Stomach smooth muscle (tissue), 2 donors: ENCODE data around the gene AKT1S1.

ENCODE experiments used
- H3K27ac ChIP-seq: one replicate; pipeline ENCODE4 v1.7.0; 2013; ENCODE audit warnings: mild to moderate bottlenecking, low read length, inconsistent platforms
- H3K27me3 ChIP-seq, 2 donors: one replicate each; pipeline ENCODE4 v1.7.0; 2013; ENCODE audit warnings: low read length in 2 of 2; ENCODE audit not compliant: insufficient read depth in 2 of 2, control insufficient read depth in 1 of 2
- H3K36me3 ChIP-seq, 2 donors: one replicate each; pipeline ENCODE4 v1.7.0; 2013; ENCODE audit warnings: low read length in 2 of 2; ENCODE audit not compliant: control insufficient read depth in 2 of 2, insufficient read depth in 2 of 2
- H3K4me1 ChIP-seq: one replicate; pipeline ENCODE4 v1.7.0; 2013; ENCODE audit warnings: low read length; ENCODE audit not compliant: control insufficient read depth, insufficient read depth
- H3K4me3 ChIP-seq, 2 donors: one replicate each; pipeline ENCODE4 v1.7.0; 2013; ENCODE audit warnings: low read length in 2 of 2
- H3K9ac ChIP-seq, 2 donors: one replicate each; pipeline ENCODE4 v1.7.0; 2013; ENCODE audit warnings: low read length in 2 of 2, mild to moderate bottlenecking in 1 of 2
- H3K9me3 ChIP-seq, 2 donors: one replicate each; pipeline ENCODE4 v1.7.0; 2013; ENCODE audit warnings: low read length in 2 of 2; ENCODE audit not compliant: control insufficient read depth in 2 of 2
- donor health status: healthy.
- donor health status: Pancreatic carcinoma.

AKT1S1 gene

GRCh38 chr19:49863254-49863934, 13.8 kb downstream of the AKT1S1 start:
- Histone ChIP-seq H3K4me1 (peaks cover 29% of the 10 kb centered on the region), H3K4me3 (no peak overlapping the region), H3K9me3 (no peaks in the 10 kb centered on the region), H3K36me3 (peaks cover 12 to 24% of the 10 kb centered on the region in 2 donors), H3K9ac (no peak overlapping the region), H3K27ac (no peak overlapping the region), H3K27me3 (no peaks in the 10 kb centered on the region)

- no peak overlapping the region for H3K27ac ChIP-seq
- H3K9ac ChIP-seq = no peak overlapping the region
- peaks cover 22% of the 10 kb centered on the region for H3K4me1 ChIP-seq
- H3K36me3 ChIP-seq = peaks cover 13 to 28% of the 10 kb centered on the region in 2 donors
- H3K4me3 ChIP-seq = no peak overlapping the region
- no peaks in the 10 kb centered on the region for H3K27me3 ChIP-seq
- no peaks in the 10 kb centered on the region for H3K9me3 ChIP-seq
Measured at GRCh38 chr19:49862391-49863253, 14.5 kb downstream of the AKT1S1 start.

GRCh38 chr19:49861541-49862378, 15.4 kb downstream of the AKT1S1 start:
- peaks cover 17% of the 10 kb centered on the region for H3K4me1 ChIP-seq
- no peak overlapping the region for H3K27ac ChIP-seq
- no peak overlapping the region for H3K4me3 ChIP-seq
- H3K9ac ChIP-seq = no peak overlapping the region
- H3K9me3 ChIP-seq = no peaks in the 10 kb centered on the region
- H3K27me3 ChIP-seq = no peaks in the 10 kb centered on the region
- peaks cover 22 to 31% of the 10 kb centered on the region in 2 donors for H3K36me3 ChIP-seq

- Histone ChIP-seq H3K27me3 (no peaks in the 10 kb centered on the region), H3K36me3 (peaks cover 23 to 34% of the 10 kb centered on the region in 2 donors), H3K9ac (no peak overlapping the region), H3K4me1 (peaks cover 10% of the 10 kb centered on the region), H3K27ac (peak overlapping the region; percentile 24), H3K4me3 (no peak overlapping the region), H3K9me3 (no peaks in the 10 kb centered on the region)
Measured at GRCh38 chr19:49861107-49861506, 16.0 kb downstream of the AKT1S1 start.

GRCh38 chr19:49860336-49861102, 16.6 kb downstream of the AKT1S1 start:
- no peaks in the 10 kb centered on the region for H3K9me3 ChIP-seq
- peaks cover 23 to 36% of the 10 kb centered on the region in 2 donors for H3K36me3 ChIP-seq
- peaks cover 5% of the 10 kb centered on the region for H3K4me1 ChIP-seq
- H3K4me3 ChIP-seq = no peak overlapping the region
- no peak overlapping the region for H3K9ac ChIP-seq
- H3K27ac ChIP-seq = peak overlapping the region; percentile 24
- H3K27me3 ChIP-seq = no peaks in the 10 kb centered on the region

- Histone ChIP-seq H3K36me3 (peaks cover 23 to 41% of the 10 kb centered on the region in 2 donors), H3K27ac (no peak overlapping the region), H3K4me3 (no peak overlapping the region), H3K27me3 (no peaks in the 10 kb centered on the region), H3K9ac (no peak overlapping the region), H3K9me3 (no peaks in the 10 kb centered on the region), H3K4me1 (no peaks in the 10 kb centered on the region)
Measured at GRCh38 chr19:49859682-49860335, 17.3 kb downstream of the AKT1S1 start.

GRCh38 chr19:49858088-49858985, 18.8 kb downstream of the AKT1S1 start:
- Histone ChIP-seq H3K9ac (no peak overlapping the region), H3K36me3 (peaks cover 16 to 30% of the 10 kb centered on the region in 2 donors), H3K4me1 (peaks cover 7% of the 10 kb centered on the region), H3K27me3 (no peaks in the 10 kb centered on the region), H3K9me3 (no peaks in the 10 kb centered on the region), H3K4me3 (no peak overlapping the region), H3K27ac (no peak overlapping the region)

GRCh38 chr19:49857838-49858087, 19.4 kb downstream of the AKT1S1 start:
- no peaks in the 10 kb centered on the region for H3K27me3 ChIP-seq
- H3K4me1 ChIP-seq = peaks cover 12% of the 10 kb centered on the region
- no peak overlapping the region for H3K9ac ChIP-seq
- H3K4me3 ChIP-seq = no peak overlapping the region
- no peaks in the 10 kb centered on the region for H3K9me3 ChIP-seq
- no peak overlapping the region for H3K27ac ChIP-seq
- H3K36me3 ChIP-seq = peaks cover 16 to 28% of the 10 kb centered on the region in 2 donors

- no peak overlapping the region for H3K4me3 ChIP-seq
- no peaks in the 10 kb centered on the region for H3K9me3 ChIP-seq
- H3K27me3 ChIP-seq = no peaks in the 10 kb centered on the region
- H3K36me3 ChIP-seq = peaks cover 16 to 28% of the 10 kb centered on the region in 2 donors
- H3K4me1 ChIP-seq = peaks cover 17% of the 10 kb centered on the region
- no peak overlapping the region for H3K27ac ChIP-seq
- no peak overlapping the region for H3K9ac ChIP-seq
Measured at GRCh38 chr19:49857061-49857837, 19.9 kb downstream of the AKT1S1 start.
